ELF-1 (cell line): ENCODE results near the gene PMEPA1.

Experiments used
- DNase-seq: peaks from one replicate; pipeline ENCODE4 v3.0.0-alpha.2; 2016; ENCODE audit warnings: low read depth, low spot score

Gene PMEPA1

DNA sequence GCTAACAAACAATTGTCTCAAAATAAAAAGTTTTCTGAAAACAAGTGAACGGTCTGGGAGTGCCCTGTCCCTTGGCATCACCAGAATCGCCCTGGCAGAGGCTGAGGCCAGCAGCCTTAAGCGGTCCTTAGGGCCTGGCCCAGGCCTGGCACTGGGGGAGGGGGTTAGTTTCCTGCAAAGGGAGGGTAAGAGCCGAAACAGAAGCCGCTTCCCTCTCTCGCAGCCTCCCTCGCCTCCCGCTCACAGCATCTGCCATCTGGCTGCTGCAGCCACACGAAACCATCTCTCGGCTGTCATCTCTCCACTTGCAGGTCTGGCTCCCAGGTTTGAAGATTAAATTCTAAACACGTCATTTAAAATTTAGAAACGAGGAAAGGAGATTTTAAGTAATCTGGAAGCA, 31.5 kb downstream of the PMEPA1 start:
- DNase-seq = no peak

DNA sequence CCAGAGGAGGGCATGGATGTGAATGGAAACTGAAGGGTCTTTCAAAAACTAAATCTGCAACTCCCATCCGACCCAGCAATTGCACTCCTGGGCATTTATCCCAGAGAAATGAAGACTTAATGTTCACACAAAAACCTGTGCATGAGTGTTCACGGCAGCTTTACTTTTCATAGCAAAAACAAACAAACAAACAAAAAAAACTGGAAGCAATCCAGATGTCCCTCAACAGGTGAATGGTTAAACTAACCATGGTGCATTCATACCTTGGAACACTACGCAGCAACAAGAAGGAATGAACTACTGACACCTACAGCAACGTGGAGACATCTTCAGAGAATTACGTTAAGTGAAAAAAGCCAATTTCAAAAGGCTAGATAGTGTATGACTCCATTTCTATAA, 32.2 kb downstream of the PMEPA1 start:
- DNase-seq = no peak

DNA sequence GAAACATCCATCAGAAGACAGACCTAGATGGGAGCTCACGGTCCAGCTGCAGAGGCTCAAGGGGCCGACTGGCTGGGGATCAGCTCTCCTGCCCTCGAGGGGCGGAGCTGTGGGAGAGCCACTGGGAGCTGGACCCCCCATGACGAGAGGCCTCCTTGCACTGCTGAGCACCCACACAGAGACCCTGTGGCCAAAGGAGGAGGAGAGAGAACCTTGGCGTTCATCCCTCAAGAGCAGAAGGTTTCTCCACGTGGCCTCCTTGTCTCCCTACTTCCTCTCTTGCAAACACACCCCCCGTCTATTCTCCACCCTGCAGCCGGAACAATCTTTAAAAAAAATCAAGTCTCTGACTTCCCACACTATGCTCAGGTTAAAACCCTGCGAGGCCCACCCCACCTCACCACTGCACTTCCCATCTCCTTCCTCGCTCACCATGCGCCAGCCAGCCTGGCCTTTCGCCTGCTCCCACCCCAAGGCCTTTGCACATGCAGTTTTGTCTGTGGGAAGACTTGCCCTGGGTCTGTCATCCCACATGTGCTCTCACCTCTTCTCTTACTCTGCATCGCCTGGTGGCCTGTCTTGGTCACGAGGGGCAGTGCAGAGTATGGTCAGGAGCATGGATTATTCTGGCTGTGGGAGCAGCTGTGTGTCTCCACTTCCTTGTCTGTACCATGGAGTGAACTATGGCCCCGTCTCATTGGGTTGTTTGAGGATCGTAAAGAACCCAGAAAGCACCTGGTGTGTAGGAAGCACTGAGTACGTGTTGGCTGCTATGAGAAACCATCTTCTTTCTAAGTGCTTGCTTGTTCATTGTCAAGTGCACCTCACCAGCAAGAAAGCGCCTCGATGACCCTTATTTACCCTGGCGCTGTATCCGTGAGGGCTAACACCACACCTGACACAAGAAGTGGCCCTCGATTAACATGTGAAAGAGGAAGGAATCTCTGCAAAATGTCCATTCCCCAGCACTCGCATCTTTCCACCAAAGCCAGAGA, 32.9 kb downstream of the PMEPA1 start:
- DNase-seq = no peak

DNA sequence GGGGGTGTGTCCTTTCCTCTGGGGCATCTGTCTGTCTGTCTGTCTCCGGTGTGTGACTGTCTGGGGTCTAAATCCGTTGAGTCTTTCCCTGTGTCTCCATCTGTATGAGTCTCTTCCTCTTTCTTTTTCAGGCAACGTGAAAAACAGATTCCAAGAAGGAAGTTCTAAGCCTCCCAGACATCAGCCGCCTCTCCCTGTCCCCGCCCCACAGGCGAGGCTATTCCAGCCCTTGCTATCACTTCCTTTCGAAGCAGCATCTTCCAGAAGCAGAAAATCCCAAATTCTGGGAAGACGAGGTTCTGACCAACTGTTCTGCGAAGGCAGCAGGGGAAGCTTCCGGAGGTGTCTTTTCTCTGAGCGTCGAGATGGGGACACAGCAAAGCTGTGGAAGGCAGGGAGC, 34.0 kb downstream of the PMEPA1 start:
- no peak for DNase-seq

DNA sequence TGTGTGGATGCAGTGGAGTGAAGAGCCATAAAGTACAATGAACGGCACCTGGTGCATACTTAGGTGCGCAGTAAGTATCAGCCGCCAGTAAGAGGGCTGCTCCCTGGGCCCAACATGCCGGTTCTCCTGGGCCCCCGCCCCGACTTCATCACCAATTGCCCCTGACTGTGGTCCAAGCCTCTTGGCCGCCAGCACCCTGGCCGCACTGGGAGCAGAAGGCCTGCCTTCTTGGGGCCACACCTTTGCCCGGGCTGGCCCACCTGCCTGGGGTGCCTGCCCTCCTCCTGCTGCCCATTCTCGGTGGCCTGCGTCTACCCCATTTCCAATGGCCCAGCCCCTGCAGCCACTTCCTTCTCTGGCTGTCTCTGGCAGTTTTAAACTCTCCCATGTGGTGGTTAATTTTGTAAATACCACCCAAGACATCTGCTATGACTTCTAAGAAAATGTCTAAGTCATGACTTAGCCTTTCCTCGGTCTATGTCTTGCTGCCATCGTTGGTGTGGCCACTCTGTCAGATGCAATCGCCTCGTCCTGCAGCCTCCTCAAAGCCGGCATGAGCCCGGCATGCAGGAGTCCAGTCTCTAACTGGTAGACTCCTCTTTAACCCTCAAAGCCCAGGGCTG, 36.8 kb downstream of the PMEPA1 start:
- no peak for DNase-seq

DNA sequence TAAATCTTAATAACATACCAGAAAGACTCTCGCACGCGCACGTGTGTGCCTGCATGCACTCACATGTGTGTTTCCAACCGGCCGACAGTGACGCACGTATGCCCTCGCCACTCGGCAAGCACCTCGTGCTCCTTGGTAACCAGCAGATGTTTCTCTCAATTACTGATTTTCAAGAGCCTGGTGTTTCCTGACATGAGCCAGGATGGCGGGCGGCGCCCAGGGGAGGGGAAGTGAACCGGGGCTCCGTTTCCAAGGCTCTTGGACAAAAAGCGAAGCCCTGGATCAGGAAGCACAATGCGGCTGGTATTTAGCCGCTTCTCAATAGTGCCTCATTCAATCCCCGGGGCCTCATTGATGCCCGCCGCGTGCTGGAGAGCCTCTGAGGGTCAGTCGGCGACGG, 37.7 kb downstream of the PMEPA1 start:
- no peak for DNase-seq

DNA sequence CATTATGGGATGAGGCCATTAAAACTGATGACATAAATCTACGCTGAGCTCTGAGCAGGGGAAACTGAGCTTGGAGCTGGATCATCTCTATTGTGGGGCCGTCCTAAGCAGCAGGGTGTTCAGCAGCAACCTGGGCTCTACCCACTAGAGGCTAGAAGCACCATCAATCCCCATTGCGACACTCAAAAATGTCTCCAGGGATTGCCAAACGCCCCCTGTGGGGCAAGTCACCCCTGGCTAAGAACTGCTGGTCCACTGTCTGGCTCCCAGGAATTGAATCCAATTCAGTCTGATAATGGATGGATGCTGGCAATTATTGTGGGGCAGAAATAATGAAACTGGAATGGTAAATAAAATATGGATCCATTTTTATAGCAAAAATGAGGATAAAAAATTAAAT, 38.2 kb downstream of the PMEPA1 start:
- no peak for DNase-seq

DNA sequence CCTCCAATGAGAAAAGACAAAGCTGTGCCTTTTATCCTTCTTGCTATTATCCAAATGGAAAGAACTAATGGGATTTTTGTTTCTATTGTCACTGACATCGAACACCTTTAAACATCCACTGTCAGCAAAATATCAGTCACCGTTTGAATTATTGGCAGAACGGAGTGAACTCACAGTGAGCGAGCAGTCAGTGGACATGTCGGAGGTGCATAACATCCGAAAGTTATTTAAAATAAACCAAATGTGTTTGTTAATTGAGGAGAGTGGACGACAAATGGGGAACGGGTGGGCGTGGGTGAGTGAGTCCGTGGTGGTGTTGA, 38.8 kb downstream of the PMEPA1 start:
- DNase-seq = no peak

DNA sequence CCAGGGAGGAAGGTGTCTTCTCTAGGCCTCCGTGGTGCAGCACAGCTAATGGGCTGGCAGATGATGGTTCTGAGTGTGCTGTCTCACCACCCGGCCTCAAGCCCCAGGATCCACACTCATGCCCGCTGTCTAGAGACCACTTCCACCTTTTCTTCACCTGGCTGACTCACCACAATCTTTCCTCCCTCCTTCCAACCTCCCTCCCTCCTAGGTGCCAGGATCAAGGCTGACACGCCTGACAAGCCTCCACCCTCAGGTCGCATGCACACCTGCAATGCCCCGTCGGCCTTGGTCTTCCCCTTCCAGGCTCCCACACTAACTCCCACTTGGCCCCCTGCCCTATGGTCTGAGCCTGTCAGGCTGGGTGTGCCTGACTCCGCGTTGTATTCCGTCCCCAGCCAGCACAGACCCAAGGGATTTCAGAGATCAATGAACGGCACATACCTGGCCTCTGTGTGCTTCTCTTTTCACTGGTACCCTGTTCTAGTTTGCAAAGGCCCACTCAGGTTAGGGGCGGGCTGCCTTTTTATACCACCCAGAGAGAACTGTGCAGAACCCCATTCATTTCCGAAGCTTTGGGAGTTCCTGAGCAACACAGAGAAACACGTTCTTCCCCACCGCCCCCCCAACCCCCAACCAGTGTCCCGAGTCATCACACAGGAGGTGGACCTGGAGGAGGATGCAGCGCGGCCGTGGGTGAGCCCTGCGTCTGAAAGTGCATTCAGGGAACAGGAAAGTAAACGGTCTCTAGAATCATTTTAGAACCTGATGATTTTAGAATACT, 39.3 kb downstream of the PMEPA1 start:
- DNase-seq = no peak

DNA sequence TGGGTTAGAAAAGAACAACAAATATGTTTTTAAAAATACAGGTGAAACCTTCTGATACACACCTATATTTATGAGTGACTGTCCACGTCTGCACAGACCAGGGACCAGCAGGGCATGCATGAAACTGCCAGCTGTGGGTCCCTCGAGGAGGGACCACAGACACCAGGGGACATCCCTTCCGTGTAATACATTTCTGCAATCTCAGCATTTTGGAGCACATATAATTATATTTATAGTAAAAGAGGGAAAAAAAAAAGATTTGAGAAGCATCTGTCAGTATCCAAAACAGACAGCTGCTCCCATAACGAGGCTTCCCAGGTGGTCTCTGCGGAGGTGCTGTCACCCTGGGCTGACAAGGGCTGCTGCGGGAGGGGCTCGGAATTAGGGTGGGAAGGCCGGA, 40.2 kb downstream of the PMEPA1 start:
- no peak for DNase-seq

DNA sequence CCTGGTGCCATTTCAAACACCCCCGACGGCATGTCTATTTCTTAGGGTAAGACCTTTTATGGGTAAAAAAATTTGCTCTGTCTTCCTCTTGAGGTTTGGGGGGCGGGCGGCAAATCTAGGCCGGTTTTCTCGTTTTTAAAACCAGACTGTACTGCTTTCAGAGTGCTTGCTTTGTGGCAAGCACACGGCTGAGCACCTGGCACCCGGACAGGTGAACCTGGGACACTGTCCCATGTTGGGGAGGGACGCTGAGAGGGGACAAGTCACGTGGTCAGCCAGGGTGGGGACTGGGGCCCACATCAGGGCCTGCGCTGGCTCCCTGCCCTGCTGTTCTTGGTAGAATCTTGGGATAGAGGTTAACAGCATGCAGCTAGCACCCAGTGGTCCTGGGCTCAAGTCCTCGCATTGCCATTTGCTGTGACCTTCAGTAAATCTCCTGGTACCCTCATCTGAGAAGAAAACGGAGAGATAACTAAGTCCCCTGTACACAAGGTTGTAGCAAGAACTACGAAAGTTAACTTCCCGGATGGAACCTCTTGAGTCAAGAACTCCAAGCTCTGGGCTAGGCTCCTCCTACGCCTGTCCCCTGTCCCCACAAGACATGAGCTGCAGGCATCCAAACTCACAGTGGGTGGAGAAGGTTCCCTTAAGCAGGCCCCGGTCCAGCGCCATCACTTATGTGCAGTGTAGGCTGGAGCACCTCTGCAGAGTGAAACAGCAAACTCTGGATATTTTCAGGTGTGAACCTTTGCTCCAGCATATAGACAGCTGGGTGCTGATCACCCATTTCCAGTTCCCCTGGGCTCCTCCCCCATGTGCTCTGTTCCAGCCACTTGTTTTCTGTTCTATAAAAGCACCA, 41.7 kb downstream of the PMEPA1 start:
- no peak for DNase-seq

DNA sequence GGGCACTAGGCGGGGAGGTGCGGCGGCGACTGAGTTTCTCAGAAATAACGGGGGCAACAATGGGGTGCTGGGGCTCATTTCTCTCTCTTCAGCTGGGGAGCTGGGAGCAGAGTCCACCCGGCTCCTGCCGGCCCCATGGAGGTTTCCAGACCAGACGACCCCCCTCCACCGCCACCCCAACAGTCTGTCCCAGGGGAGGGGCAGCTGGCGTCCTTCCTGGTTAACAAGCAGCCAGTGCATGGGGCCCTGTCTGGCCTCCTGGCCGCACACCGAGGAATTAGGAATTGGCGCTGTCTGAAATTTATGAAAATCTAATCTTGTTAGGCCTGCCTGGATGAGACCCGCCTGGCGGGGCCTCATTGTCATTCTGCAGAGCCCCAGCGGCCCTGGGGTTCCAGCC, 42.4 kb downstream of the PMEPA1 start:
- DNase-seq = no peak

DNA sequence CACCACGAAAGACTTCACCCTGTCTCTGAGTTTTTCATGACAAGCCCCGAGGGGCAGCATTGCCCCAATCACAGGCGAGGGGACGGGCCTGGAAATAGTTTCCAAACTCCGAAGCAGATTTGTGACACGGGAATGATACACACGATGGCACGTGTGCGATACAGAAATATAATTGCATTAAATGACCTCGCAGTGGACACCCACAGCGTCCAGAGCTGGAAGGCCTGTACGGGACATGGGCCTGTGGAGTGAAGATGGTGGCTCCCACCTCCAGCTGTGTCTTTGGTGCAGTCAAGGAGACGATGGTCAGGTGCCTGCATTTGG, 43.0 kb downstream of the PMEPA1 start:
- DNase-seq = no peak

DNA sequence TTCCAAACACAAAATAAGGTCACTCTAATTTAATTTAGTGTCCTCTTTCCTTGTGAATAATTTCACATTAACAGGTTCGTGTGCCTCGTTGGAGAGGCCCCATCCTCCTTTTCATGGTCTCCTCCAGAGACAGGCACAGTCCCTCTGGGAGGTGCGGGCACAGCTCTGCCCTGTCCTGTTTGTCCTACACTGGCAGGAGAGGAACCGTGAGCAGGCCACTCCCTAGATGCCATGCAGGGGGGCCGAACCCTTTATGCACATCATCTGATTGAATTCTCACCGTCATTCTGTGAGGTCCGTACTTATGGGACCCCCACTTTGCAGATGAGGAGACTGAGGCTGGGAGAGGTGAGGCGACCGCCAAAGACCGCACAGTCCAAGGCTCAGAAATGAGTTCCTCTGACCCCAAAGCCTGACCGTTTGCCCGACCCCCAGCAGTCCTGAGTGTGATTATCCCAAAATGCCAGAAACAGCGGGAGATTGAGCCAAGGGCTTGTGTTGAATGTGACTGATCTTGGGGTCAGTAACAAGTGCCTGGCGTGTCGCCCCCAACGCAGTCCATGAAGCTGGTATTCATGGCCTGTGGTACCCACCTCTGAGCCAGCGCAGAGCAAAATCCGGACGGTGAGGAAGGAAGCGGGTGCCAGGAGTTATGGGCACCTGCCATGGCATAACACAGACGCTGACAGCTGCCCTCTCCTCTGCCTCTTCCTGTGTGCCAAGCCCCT, 43.5 kb downstream of the PMEPA1 start:
- no peak for DNase-seq

DNA sequence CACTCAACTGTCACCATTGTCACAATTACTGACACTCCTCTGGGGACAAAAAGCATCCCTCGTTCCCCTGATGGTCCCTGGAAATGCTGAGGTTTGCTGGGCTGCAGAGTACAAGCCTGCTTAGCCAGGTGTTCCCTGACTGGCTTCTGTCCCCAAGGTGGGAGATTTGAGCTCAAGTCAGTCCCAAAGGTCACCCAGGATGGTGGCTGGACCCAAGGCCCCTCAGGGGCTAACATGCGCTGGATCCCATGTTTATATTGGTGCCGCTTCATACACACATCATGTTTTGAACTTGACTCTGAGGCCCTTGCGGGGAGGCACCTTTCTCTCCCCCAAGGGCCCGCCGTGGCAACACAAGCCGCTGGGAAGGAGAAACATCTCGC, 44.2 kb downstream of the PMEPA1 start:
- DNase-seq = no peak

DNA sequence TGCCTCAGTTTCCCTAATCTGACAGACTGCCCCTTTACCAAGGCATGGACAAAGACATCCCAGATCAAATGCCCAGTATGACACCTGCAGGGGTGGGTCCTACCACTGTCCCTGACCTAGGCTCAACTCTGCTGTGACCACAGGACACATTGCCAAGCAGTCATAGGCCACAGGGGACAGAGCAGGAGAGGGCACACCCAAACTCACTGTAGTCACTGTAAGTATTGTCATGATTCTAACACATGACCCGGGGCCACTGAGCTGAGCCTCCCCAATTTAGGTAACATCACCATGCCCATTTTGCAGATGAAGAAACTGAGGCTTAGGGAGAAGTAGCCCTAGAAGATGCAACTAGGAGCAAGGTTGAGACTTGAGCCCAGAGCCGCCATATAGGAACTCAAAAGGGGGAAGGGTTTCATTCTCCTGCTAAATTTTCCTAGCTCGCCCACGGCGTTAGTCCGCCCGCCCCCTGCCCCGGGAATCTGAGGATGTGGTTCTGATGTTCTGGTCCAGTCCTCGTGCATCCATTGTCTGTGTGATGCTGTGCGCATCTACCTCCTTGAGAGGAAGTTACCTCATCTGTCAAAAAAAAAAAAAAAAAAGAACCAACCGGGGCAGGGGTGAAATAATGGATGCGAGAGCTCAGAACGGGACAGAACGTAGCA, 44.8 kb downstream of the PMEPA1 start:
- no peak for DNase-seq

DNA sequence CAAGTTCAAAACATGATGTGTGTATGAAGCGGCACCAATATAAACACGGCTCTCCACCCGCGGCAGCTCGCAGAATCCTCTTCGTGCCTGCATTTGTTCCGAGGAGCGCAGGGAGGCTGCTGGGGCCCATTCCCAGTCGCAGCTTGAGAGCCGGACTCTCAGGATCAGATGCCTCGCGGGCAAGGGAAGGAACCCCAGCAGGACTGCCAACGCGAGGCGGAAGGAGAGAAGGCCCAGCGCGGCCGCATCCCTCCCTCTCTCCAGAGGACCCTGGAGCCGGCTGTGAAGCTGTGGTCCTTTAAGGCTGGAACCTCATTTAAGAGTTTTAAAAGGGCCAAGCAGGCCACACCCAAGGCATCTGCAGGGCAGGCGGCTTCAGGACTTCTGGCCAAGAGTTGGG, 45.3 kb downstream of the PMEPA1 start:
- no peak for DNase-seq

DNA sequence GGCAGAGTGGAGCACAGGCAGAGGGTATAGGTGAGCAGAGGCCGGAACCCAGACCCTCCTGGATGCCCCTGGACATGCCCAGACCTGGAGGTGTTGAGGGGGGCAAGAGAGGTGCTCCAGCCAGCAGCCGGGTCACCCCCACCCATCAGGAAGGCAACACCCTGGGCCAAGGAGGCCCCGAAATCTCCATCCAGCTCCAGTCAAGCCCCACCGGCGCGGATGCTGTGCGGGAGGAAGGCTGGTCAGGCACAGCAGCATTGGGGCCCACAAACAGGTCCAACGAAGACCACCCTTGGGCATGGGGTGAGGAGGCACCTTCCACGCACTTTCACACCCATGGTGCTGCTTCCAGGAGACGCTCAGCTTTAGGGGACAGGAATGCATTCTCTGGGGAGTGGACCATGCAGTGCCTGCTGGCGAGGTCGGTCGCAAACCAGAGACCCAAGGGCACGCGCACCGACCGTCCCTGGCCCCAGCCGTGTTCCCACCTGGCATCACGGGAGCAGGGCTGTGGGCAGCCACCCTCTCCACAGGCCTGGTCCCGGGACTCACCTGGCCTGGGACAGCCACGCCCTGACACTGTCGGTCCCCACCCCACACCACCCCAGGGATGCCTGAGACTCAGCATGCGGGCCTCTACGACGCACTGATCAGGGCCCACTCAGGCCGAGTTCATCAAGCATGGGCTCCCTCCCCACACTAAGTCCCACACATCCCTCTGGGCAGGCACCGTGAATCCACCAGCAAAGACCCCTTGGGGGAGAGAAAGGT, 45.9 kb downstream of the PMEPA1 start:
- DNase-seq = no peak

DNA sequence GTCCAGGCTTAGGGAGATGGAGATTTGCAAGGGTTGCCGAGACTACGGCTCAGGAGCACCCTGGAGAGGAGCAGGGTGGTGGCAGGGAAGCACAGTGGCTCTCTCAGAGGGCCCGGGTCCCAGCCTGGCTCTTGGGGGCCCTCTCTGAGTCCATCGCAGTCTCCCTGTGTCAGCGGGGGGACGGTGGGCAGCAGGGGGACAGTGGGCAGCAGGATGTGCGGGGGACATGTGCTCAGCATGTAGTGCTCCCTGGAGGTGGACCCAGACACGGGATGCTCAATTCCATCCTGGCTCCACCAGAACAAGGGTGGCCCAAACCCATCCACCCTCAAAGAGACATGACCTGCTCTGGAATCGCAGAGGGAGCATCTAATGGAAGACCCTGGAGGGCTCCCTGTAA, 46.6 kb downstream of the PMEPA1 start:
- no peak for DNase-seq
